GM12864 (cell line): ENCODE measurements around the gene CYP4F2.

Source experiments
- DNase-seq: peaks from one replicate; pipeline ENCODE4 v3.0.0-alpha.2; 2011; ENCODE audit warnings: low read depth
- H3K4me3 ChIP-seq: 2 replicates; pipeline ENCODE4 v1.5.1; 2011; ENCODE audit warnings: mild to moderate bottlenecking, low read depth, low read length, control low read depth
- CTCF ChIP-seq: IDR thresholded peaks from 2 replicates; pipeline ENCODE4 v1.5.1; 2011; ENCODE audit warnings: low read depth, mild to moderate bottlenecking, moderate library complexity, low read length, control low read depth, inconsistent platforms; ENCODE audit errors: missing control alignments

Gene CYP4F2

GRCh38 chr19:15897738-15898276 is at the start of gene CYP4F2:
Gene CYP4F2 (minus strand): TSS chr19:15898074. CDS start chr19:15897611, 463 bp downstream.
- TF ChIP-seq CTCF: no peak
- H3K4me3 ChIP-seq: no peak within 1 kb of the TSS
- no peak for DNase-seq

- no peak for DNase-seq
- no peak overlapping the region for H3K4me3 ChIP-seq
- TF ChIP-seq CTCF: no peak
Measured at GRCh38 chr19:15945301-15945700, 47.4 kb upstream of the CYP4F2 start.

GRCh38 chr19:15944401-15944800 is 46.5 kb upstream of the CYP4F2 start:
- no peak for DNase-seq
- no peak for TF ChIP-seq CTCF
- no peak overlapping the region for H3K4me3 ChIP-seq

GRCh38 chr19:15937771-15938170 is 39.9 kb upstream of the CYP4F2 start:
- no peak overlapping the region for H3K4me3 ChIP-seq
- DNase-seq: no peak
- TF ChIP-seq CTCF: no peak

GRCh38 chr19:15936950-15937349 is 39.1 kb upstream of the CYP4F2 start:
- no peak overlapping the region for H3K4me3 ChIP-seq
- no peak for TF ChIP-seq CTCF
- no peak for DNase-seq

- no peak overlapping the region for H3K4me3 ChIP-seq
- no peak for DNase-seq
- no peak for TF ChIP-seq CTCF
Measured at GRCh38 chr19:15936173-15936572, 38.3 kb upstream of the CYP4F2 start.

GRCh38 chr19:15935167-15935702 is 37.4 kb upstream of the CYP4F2 start:
- no peak for DNase-seq
- H3K4me3 ChIP-seq: no peak overlapping the region
- TF ChIP-seq CTCF: no peak
